GM12878 (cell line): ENCODE data around the gene HNRNPAB. TPM values are rescaled to one million over a fixed set of nuclear protein-coding genes. Genes with fewer than 3 reads are reported as not detected.
"Not testable (repeated sequence)": the region's sequence is repeated elsewhere in the genome, so short reads cannot be mapped to it uniquely, and the experiment has no call there.

Experiments
- ATAC-seq: fragments of 200-7000 bp; cut with Tn5 transposase; 3 replicates; pipeline ENCODE4 v1.9.1; 2020; ENCODE audit warnings: mild to moderate bottlenecking, moderate library complexity
- BruUV-seq: library from RNA; stranded (reverse); fragments of 400-500 nt; replicated peaks from 2 replicates; lab custom pipeline; 2021; lab: Mats Ljungman, UMichigan
- CTCF ChIA-PET: fragments of 300-600 bp; sonication (Branson Sonifier 250); formaldehyde crosslinking; extraction: SDS; loops from one replicate; lab custom pipeline; 2021; ENCODE audit warnings: inconsistent platforms; lab: Yijun Ruan, JAX
- POLR2A ChIA-PET: fragments of 350-600 bp; formaldehyde crosslinking; extraction: SDS; loops from one replicate; lab custom pipeline; 2021; ENCODE audit warnings: inconsistent platforms; lab: Charles Lee
- RAD21 ChIA-PET: fragments of 300-600 bp; sonication (Branson Sonifier 250); formaldehyde crosslinking; loops from one replicate; lab custom pipeline; 2023; ENCODE audit warnings: antibody characterized with exemption; ENCODE audit not compliant: unreplicated experiment; lab: Charles Lee
- SMC1A ChIA-PET: fragments of 300-600 bp; sonication (Branson Sonifier 250); formaldehyde crosslinking; loops from one replicate; lab custom pipeline; 2023; ENCODE audit not compliant: unreplicated experiment, uncharacterized antibody; lab: Charles Lee
- DNase-seq: peaks from one replicate; pipeline ENCODE4 v3.0.0-alpha.2; 2011; ENCODE audit warnings: low read depth, low spot score
- FAIRE-seq: peaks from 3 replicates; lab custom pipeline; 2011; peaks lifted over from hg19 to GRCh38; lab: Jason Lieb, UNC
- H2AFZ ChIP-seq: 2 replicates; pipeline ENCODE4 v1.6.0; 2011; ENCODE audit warnings: low read depth, low read length, control low read depth; ENCODE audit not compliant: control insufficient read depth
- H3K27ac ChIP-seq: 2 replicates; pipeline ENCODE4 v1.5.1; 2011; ENCODE audit warnings: control low read depth; ENCODE audit not compliant: control insufficient read depth, insufficient read depth
- H3K27me3 ChIP-seq, 2 experiments: replicated peaks in 1 of 2; 2 replicates each; pipeline versions ENCODE4 v1.6.0 to v1.6.1; 2011; ENCODE audit warnings: low read length in 1 of 2; ENCODE audit not compliant: control insufficient read depth in 2 of 2, insufficient read depth in 2 of 2
- H3K36me3 ChIP-seq, 2 experiments: 2 replicates each; pipeline ENCODE4 v1.5.1; 2011; ENCODE audit warnings: low read length in 1 of 2; ENCODE audit not compliant: control insufficient read depth in 2 of 2, insufficient read depth in 2 of 2
- H3K4me1 ChIP-seq: 2 replicates; pipeline ENCODE4 v1.6.1; 2011; ENCODE audit warnings: mild to moderate bottlenecking, low read length, moderate library complexity, mixed read lengths; ENCODE audit not compliant: control insufficient read depth, insufficient read depth
- H3K4me2 ChIP-seq: 2 replicates; pipeline ENCODE4 v1.6.0; 2011; ENCODE audit warnings: control low read depth; ENCODE audit not compliant: control insufficient read depth, insufficient read depth
- H3K4me3 ChIP-seq: fragments of 200-600 bp; sonication (generic); 2 replicates; pipeline ENCODE4 v1.5.1; 2016
- H3K79me2 ChIP-seq: 2 replicates; pipeline ENCODE4 v1.6.0; 2011; ENCODE audit warnings: low read length; ENCODE audit not compliant: control insufficient read depth, insufficient read depth
- H3K9ac ChIP-seq: 2 replicates; pipeline ENCODE4 v1.8.0; 2011; ENCODE audit warnings: low read length, control low read depth, mixed read lengths; ENCODE audit not compliant: control insufficient read depth, insufficient read depth
- H3K9me3 ChIP-seq: replicated peaks from 3 replicates; pipeline ENCODE4 v1.5.1; 2011; ENCODE audit warnings: mild to moderate bottlenecking, low read length; ENCODE audit not compliant: control insufficient read depth, insufficient read depth
- H4K20me1 ChIP-seq: 2 replicates; pipeline ENCODE4 v1.6.0; 2011; ENCODE audit not compliant: control insufficient read depth, insufficient read depth
- POLR2A ChIP-seq: IDR thresholded peaks from 2 replicates; pipeline ENCODE4 v1.6.1; 2011; ENCODE audit warnings: low read depth, mild to moderate bottlenecking, low read length
- REST ChIP-seq: IDR thresholded peaks from 2 replicates; pipeline ENCODE4 v1.6.1; 2012; ENCODE audit warnings: mild to moderate bottlenecking, low read depth, low read length
- RUNX3 ChIP-seq: IDR thresholded peaks from 2 replicates; pipeline ENCODE4 v1.6.1; 2012; ENCODE audit warnings: low read length, inconsistent platforms
- SIN3A ChIP-seq: IDR thresholded peaks from 2 replicates; pipeline ENCODE4 v1.6.1; 2012; ENCODE audit warnings: low read depth, low read length, improper control_type of control experiment
- WGBS: methylation state at CpG from one replicate; pipeline ENCODE4 v1.1.6; 2016; ENCODE audit warnings: low lambda C conversion rate; ENCODE audit not compliant: insufficient replicate concordance, insufficient coverage; ENCODE audit errors: missing lambda C conversion rate; 5-methylcytosine and 5-hydroxymethylcytosine counted together
- in situ Hi-C: fragments of 300-500 bp; cut with MboI; formaldehyde crosslinking; loops from 9 replicates; pipeline ENCODE4 v1.14.3; 2018; ENCODE audit warnings: mixed read lengths
- intact Hi-C: fragments of 100-400 bp; cut with micrococcal nuclease; formaldehyde crosslinking; loops from one replicate; pipeline ENCODE4 v1.14.2; 2022; ENCODE audit not compliant: unreplicated experiment
- polyA plus RNA-seq, 11 experiments: library from polyadenylated mRNA; depleted of rRNA in 4 of 11; unstranded in 6 of 11; stranded (reverse) in 5 of 11; fragments of >200 nt; fragmentation: Nextera tagmentation in 4 of 11; fragmentation: Illumina TruSeq in 1 of 11; extraction: Ambion mirVana in 4 of 11; extraction: Trizol in 1 of 11; gene quantifications; 1 replicate in 1 of 11; 2 replicates in 10 of 11; pipeline versions ENCODE4 v1.2.1 to v1.2.3, GENCODE V29; 2011 to 2016; ENCODE audit warnings: inconsistent platforms in 2 of 11, missing spikeins in 2 of 11, low read depth in 1 of 11
- total RNA-seq, 4 experiments: library from RNA; depleted of rRNA in 3 of 4; stranded (reverse); fragments of >200 nt in 3 of 4; fragmentation: Illumina TruSeq in 1 of 4; extraction: Trizol in 1 of 4; gene quantifications; 2 replicates each; pipeline versions ENCODE4 v1.2.1 to v1.2.3, GENCODE V29; 2013 to 2021

Gene HNRNPAB
- total and polyA plus RNA-seq, 10 of the 15 experiments (the other 5 are each of a cell fraction or from before 2014, with no cell fraction given) = 42.3 to 330 (median 230) TPM

DNA sequence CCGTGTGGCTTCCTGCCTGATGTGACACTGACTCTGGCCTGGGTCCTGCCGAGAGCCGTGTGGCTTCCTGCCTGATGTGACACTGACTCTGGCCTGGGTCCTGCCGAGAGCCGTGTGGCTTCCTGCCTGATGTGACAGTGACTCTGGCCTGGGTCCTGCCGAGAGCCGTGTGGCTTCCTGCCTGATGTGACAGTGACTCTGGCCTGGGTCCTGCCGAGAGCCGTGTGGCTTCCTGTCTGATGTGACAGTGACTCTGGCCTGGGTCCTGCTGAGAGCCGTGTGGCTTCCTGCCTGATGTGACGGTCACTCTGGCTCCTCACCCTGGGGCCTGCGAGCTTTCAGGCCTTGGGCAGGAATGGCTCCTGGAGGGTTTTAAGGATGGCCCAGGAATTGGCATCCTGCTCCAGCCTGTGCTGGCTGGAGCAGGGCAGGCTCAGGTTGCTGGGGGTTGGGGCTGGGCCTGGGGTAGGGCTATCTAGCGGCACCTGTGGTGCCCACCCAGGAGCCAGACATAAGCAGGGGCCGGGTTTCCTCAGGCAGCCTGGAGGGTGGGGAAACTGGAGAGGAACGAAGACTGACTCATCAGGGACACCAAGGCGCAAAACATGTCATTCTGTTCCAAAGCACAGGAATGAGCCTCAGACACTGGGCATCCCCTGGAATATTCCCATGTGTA, 35.4 kb downstream of the HNRNPAB start:
- peak overlapping the region; percentile 86; the same call in 1 of the 2 replicates for H3K27ac ChIP-seq
- not testable (repeated sequence) for H3K27me3 ChIP-seq
- intact Hi-C loops = loop anchor here (5.0 kb wide), 1 partner anchor 1253 kb away; no protein-coding TSS in a partner anchor
- TF ChIP-seq SIN3A (0 out of 2 replicates have a peak, but pooled peaks have one; percentile 52), REST (peak; percentile 76; the same call in 1 of the 2 replicates), RUNX3 (0 out of 2 replicates have a peak, but pooled peaks have one; percentile 8), POLR2A (peak; percentile 49; the same call in 1 of the 2 replicates)
- TF ChIP-seq, all 136 proteins: peak for 4; not testable (repeated sequence) for 132
- SMC1A ChIA-PET, H4K20me1 ChIP-seq, in situ Hi-C loops, ATAC-seq, CTCF ChIA-PET, H3K4me3 ChIP-seq, RAD21 ChIA-PET, H3K79me2 ChIP-seq, H3K36me3 ChIP-seq, H3K9me3 ChIP-seq, BruUV-seq, DNase-seq, H3K9ac ChIP-seq: not testable (repeated sequence)
- FAIRE-seq = peak; percentile 27
- peaks cover 51% of the 10 kb centered on the region for H3K4me1 ChIP-seq
- peak overlapping the region; percentile 37 for H2AFZ ChIP-seq
- POLR2A ChIA-PET = interaction anchor here (0.6 kb wide), 1 partner anchor 1250 kb away, joined by 5 read pairs; no protein-coding TSS in a partner anchor
- 9% methylated on average over 15 of the region's 16 CpGs for WGBS
- H3K4me2 ChIP-seq = peak overlapping the region; percentile 59
